DLD1 (cell line): Measurements from ENCODE around the gene KLHL14.

Experiments used
- in situ Hi-C: cut with HindIII; loops from 2 replicates; pipeline ENCODE4 v1.10.0; 2017; ENCODE audit warnings: low sequenced_read_pairs

Gene KLHL14

GRCh38 chr18:32770666-32771168 is 2.1 kb downstream of the KLHL14 start:
- in situ Hi-C loops = no loop called here

- in situ Hi-C loops = no loop called here
Measured at GRCh38 chr18:32770054-32770665, 2.7 kb downstream of the KLHL14 start.

GRCh38 chr18:32769586-32770053 is 3.2 kb downstream of the KLHL14 start:
- in situ Hi-C loops = no loop called here

- in situ Hi-C loops = no loop called here
Measured at GRCh38 chr18:32769071-32769585, 3.7 kb downstream of the KLHL14 start.

- in situ Hi-C loops = no loop called here
Measured at GRCh38 chr18:32767400-32767799, 5.4 kb downstream of the KLHL14 start.

GRCh38 chr18:32764611-32765244 is 8.1 kb downstream of the KLHL14 start:
- in situ Hi-C loops = no loop called here

- in situ Hi-C loops = no loop called here
Measured at GRCh38 chr18:32763293-32763692, 9.5 kb downstream of the KLHL14 start.

- in situ Hi-C loops = no loop called here
Measured at GRCh38 chr18:32761231-32761630, 11.6 kb downstream of the KLHL14 start.

- in situ Hi-C loops = no loop called here
Measured at GRCh38 chr18:32760391-32760790, 12.4 kb downstream of the KLHL14 start.

GRCh38 chr18:32759611-32760167 is 13.1 kb downstream of the KLHL14 start:
- in situ Hi-C loops = no loop called here

GRCh38 chr18:32754508-32755263 is 18.1 kb downstream of the KLHL14 start:
- in situ Hi-C loops = no loop called here

- in situ Hi-C loops = no loop called here
Measured at GRCh38 chr18:32753656-32754260, 19.1 kb downstream of the KLHL14 start.

GRCh38 chr18:32750328-32750727 is 22.5 kb downstream of the KLHL14 start:
- in situ Hi-C loops = no loop called here

- in situ Hi-C loops = no loop called here
Measured at GRCh38 chr18:32749809-32750208, 23.0 kb downstream of the KLHL14 start.

- in situ Hi-C loops = no loop called here
Measured at GRCh38 chr18:32742579-32742978, 30.2 kb downstream of the KLHL14 start.

GRCh38 chr18:32735781-32736180 is 37.0 kb downstream of the KLHL14 start:
- in situ Hi-C loops = no loop called here

GRCh38 chr18:32734442-32734841 is 38.4 kb downstream of the KLHL14 start:
- in situ Hi-C loops = no loop called here

GRCh38 chr18:32732165-32732564 is 40.7 kb downstream of the KLHL14 start:
- in situ Hi-C loops = no loop called here

- in situ Hi-C loops = no loop called here
Measured at GRCh38 chr18:32730620-32731091, 42.2 kb downstream of the KLHL14 start.

GRCh38 chr18:32730068-32730467 is 42.8 kb downstream of the KLHL14 start:
- in situ Hi-C loops = no loop called here
